ENCODE measurements around the gene RALGDS. TPM values are rescaled to one million over a fixed set of nuclear protein-coding genes. Genes with fewer than 3 reads are reported as not detected.

The RALGDS gene
- total RNA-seq, 1 donor from 2014 or later: 94.4 TPM

- no peak for DNase-seq (ENCODE audit: low spot score)
- Mint-ChIP-seq H3K9me3 (no peaks in the 10 kb centered on the region), H3K4me1 (ENCODE audit: low read depth) (peaks cover 28% of the 10 kb centered on the region), H3K4me3 (no peak overlapping the region), H3K27me3 (ENCODE audit: insufficient read depth) (no peaks in the 10 kb centered on the region), H3K36me3 (ENCODE audit: low read depth) (peaks cover 24% of the 10 kb centered on the region), H3K27ac (peak overlapping the region; percentile 65)
- intact Hi-C loops (cut with micrococcal nuclease): loop anchor here (10.0 kb wide), 1 partner anchor 65 kb away; no protein-coding TSS in a partner anchor
Observed at GRCh38 chr9:133109931-133110650, 10.9 kb downstream of the RALGDS start.

GRCh38 chr9:133108794-133109641 is 12.0 kb downstream of the RALGDS start:
- peaks cover 28% of the 10 kb centered on the region for H3K36me3 Mint-ChIP-seq (ENCODE audit: low read depth)

GRCh38 chr9:133107961-133108793 is 12.9 kb downstream of the RALGDS start:
- intact Hi-C loops (cut with micrococcal nuclease): loop anchor here (10.0 kb wide), 1 partner anchor 63 kb away; no protein-coding TSS in a partner anchor
- H3K4me1 Mint-ChIP-seq (ENCODE audit: low read depth): peaks cover 11% of the 10 kb centered on the region
- H3K36me3 Mint-ChIP-seq (ENCODE audit: low read depth): peaks cover 29% of the 10 kb centered on the region
- DNase-seq (ENCODE audit: low spot score): no peak
- no peaks in the 10 kb centered on the region for H3K9me3 Mint-ChIP-seq
- no peaks in the 10 kb centered on the region for H3K27me3 Mint-ChIP-seq (ENCODE audit: insufficient read depth)
- no peak overlapping the region for H3K4me3 Mint-ChIP-seq
- no peak overlapping the region for H3K27ac Mint-ChIP-seq

More at GRCh38 chr9:133108794-133109641, 12.0 kb downstream of the RALGDS start:
- H3K9me3 Mint-ChIP-seq: no peaks in the 10 kb centered on the region
- intact Hi-C loops (cut with micrococcal nuclease): loop anchor here (10.0 kb wide), 1 partner anchor 64 kb away; no protein-coding TSS in a partner anchor
- no peak overlapping the region for H3K27ac Mint-ChIP-seq
- H3K4me1 Mint-ChIP-seq (ENCODE audit: low read depth): peaks cover 19% of the 10 kb centered on the region
- H3K27me3 Mint-ChIP-seq (ENCODE audit: insufficient read depth): no peaks in the 10 kb centered on the region
- no peak for DNase-seq (ENCODE audit: low spot score)
- no peak overlapping the region for H3K4me3 Mint-ChIP-seq

GRCh38 chr9:133107245-133107722 is 13.8 kb downstream of the RALGDS start:
- Mint-ChIP-seq H3K4me1 (ENCODE audit: low read depth) (peaks cover 2% of the 10 kb centered on the region), H3K36me3 (ENCODE audit: low read depth) (peaks cover 33% of the 10 kb centered on the region), H3K27ac (no peak overlapping the region), H3K9me3 (no peaks in the 10 kb centered on the region), H3K27me3 (ENCODE audit: insufficient read depth) (no peaks in the 10 kb centered on the region), H3K4me3 (no peak overlapping the region)
- intact Hi-C loops (cut with micrococcal nuclease): loop anchor here (10.0 kb wide), 1 partner anchor 62 kb away; no protein-coding TSS in a partner anchor
- no peak for DNase-seq (ENCODE audit: low spot score)

- no peak for DNase-seq (ENCODE audit: low spot score)
- Mint-ChIP-seq H3K36me3 (ENCODE audit: low read depth) (peaks cover 37% of the 10 kb centered on the region), H3K4me3 (no peak overlapping the region), H3K27me3 (ENCODE audit: insufficient read depth) (no peaks in the 10 kb centered on the region), H3K9me3 (no peaks in the 10 kb centered on the region), H3K27ac (peak overlapping the region; percentile 14), H3K4me1 (ENCODE audit: low read depth) (no peaks in the 10 kb centered on the region)
- intact Hi-C loops (cut with micrococcal nuclease): loop anchor here (10.0 kb wide), 1 partner anchor 62 kb away; no protein-coding TSS in a partner anchor
Observed at GRCh38 chr9:133106511-133107244, 14.4 kb downstream of the RALGDS start.

GRCh38 chr9:133105461-133105770 is 15.6 kb downstream of the RALGDS start:
- Mint-ChIP-seq H3K4me3 (no peak overlapping the region), H3K4me1 (ENCODE audit: low read depth) (no peaks in the 10 kb centered on the region)

GRCh38 chr9:133104718-133105460 is 16.2 kb downstream of the RALGDS start:
- Mint-ChIP-seq H3K9me3 (no peaks in the 10 kb centered on the region), H3K27ac (no peak overlapping the region), H3K4me3 (no peak overlapping the region), H3K36me3 (ENCODE audit: low read depth) (peaks cover 41% of the 10 kb centered on the region), H3K27me3 (ENCODE audit: insufficient read depth) (no peaks in the 10 kb centered on the region), H3K4me1 (ENCODE audit: low read depth) (no peaks in the 10 kb centered on the region)
- no peak for DNase-seq (ENCODE audit: low spot score)
- intact Hi-C loops (cut with micrococcal nuclease): loop anchor here (10.0 kb wide), 1 partner anchor 60 kb away; no protein-coding TSS in a partner anchor

More at GRCh38 chr9:133105461-133105770, 15.6 kb downstream of the RALGDS start:
- DNase-seq (ENCODE audit: low spot score): no peak
- no peaks in the 10 kb centered on the region for H3K27me3 Mint-ChIP-seq (ENCODE audit: insufficient read depth)
- intact Hi-C loops (cut with micrococcal nuclease): loop anchor here (10.0 kb wide), 1 partner anchor 61 kb away; no protein-coding TSS in a partner anchor
- H3K27ac Mint-ChIP-seq: no peak overlapping the region
- no peaks in the 10 kb centered on the region for H3K9me3 Mint-ChIP-seq
- H3K36me3 Mint-ChIP-seq (ENCODE audit: low read depth): peaks cover 44% of the 10 kb centered on the region

- Mint-ChIP-seq H3K36me3 (ENCODE audit: low read depth) (peaks cover 43% of the 10 kb centered on the region), H3K27ac (no peak overlapping the region), H3K9me3 (no peaks in the 10 kb centered on the region), H3K27me3 (ENCODE audit: insufficient read depth) (no peaks in the 10 kb centered on the region), H3K4me3 (no peak overlapping the region), H3K4me1 (ENCODE audit: low read depth) (no peaks in the 10 kb centered on the region)
- DNase-seq (ENCODE audit: low spot score): no peak
- intact Hi-C loops (cut with micrococcal nuclease): loop anchor here (1.0 to 10.0 kb wide), 2 partner anchors 40 to 59 kb away; no protein-coding TSS in a partner anchor
Observed at GRCh38 chr9:133103987-133104505, 17.0 kb downstream of the RALGDS start.

GRCh38 chr9:133103183-133103986 is 17.7 kb downstream of the RALGDS start:
- peak; percentile 41 for DNase-seq (ENCODE audit: low spot score)
- intact Hi-C loops (cut with micrococcal nuclease): loop anchor here (1.0 to 10.0 kb wide), 2 partner anchors 41 to 59 kb away; no protein-coding TSS in a partner anchor
- Mint-ChIP-seq H3K4me1 (ENCODE audit: low read depth) (no peaks in the 10 kb centered on the region), H3K36me3 (ENCODE audit: low read depth) (peaks cover 47% of the 10 kb centered on the region), H3K27me3 (ENCODE audit: insufficient read depth) (no peaks in the 10 kb centered on the region), H3K27ac (peak overlapping the region; percentile 70), H3K4me3 (no peak overlapping the region), H3K9me3 (no peaks in the 10 kb centered on the region)

GRCh38 chr9:133102190-133103021 is 18.6 kb downstream of the RALGDS start:
- no peaks in the 10 kb centered on the region for H3K27me3 Mint-ChIP-seq (ENCODE audit: insufficient read depth)
- H3K9me3 Mint-ChIP-seq: no peaks in the 10 kb centered on the region
- H3K36me3 Mint-ChIP-seq (ENCODE audit: low read depth): peaks cover 52% of the 10 kb centered on the region
- H3K4me3 Mint-ChIP-seq: no peak overlapping the region
- intact Hi-C loops (cut with micrococcal nuclease): loop anchor here (1.0 to 10.0 kb wide), 2 partner anchors 42 to 58 kb away; no protein-coding TSS in a partner anchor
- no peak overlapping the region for H3K27ac Mint-ChIP-seq
- no peak for DNase-seq (ENCODE audit: low spot score)
- H3K4me1 Mint-ChIP-seq (ENCODE audit: low read depth): no peaks in the 10 kb centered on the region

All from activated T-helper 1 cell treated with anti-CD3 and anti-CD28 coated beads, Interleukin-12 subunit alpha, Interleukin-12 subunit beta, Interleukin-2, Interleukin-4 antibody, amounts not matched to agents 30 ng/mL and 10 ng/mL and 1 ng/mL, durations not matched to agents 14 hours and 24 hours and 36 hours (primary cell).